ENCODE data around the gene PACSIN2. TPM values are rescaled to one million over a fixed set of nuclear protein-coding genes. Genes with fewer than 3 reads are reported as not detected.
"Not testable (repeated sequence)": the region's sequence is repeated elsewhere in the genome, so short reads cannot be mapped to it uniquely, and the experiment has no call there.

PACSIN2 gene
- total and polyA plus RNA-seq, 10 of the 15 experiments (the other 5 are each of a cell fraction or from before 2014, with no cell fraction given) = 0.93 to 78.7 (median 46.8) TPM

GRCh38 chr22:42918500-42918899 is 96.4 kb downstream of the PACSIN2 start:
- in situ Hi-C loops (cut with MboI) = no loop called here
- peaks cover 69% of the 10 kb centered on the region for H3K79me2 ChIP-seq (ENCODE audit: control insufficient read depth, insufficient read depth, low read length)
- no peak overlapping the region for H3K4me3 ChIP-seq
- no peak for DNase-seq (ENCODE audit: low read depth, low spot score)
- intact Hi-C loops (cut with micrococcal nuclease; ENCODE audit: unreplicated experiment) = no loop called here
- ChIA-PET CTCF (interaction anchor here (1.2 to 2.7 kb wide), 6 partner anchors 9 to 51 kb away, joined by 4 to 12 read pairs (median 4); no protein-coding TSS in a partner anchor), SMC1A (ENCODE audit: uncharacterized antibody, unreplicated experiment) (interaction anchor here (0.8 to 4.0 kb wide), 12 partner anchors 10 to 115 kb away, joined by 3 to 19 read pairs (median 5); no protein-coding TSS in a partner anchor), POLR2A (interaction anchor here (2.5 kb wide), 1 partner anchor 10 kb away, joined by 10 read pairs; no protein-coding TSS in a partner anchor), RAD21 (ENCODE audit: unreplicated experiment) (interaction anchor here (0.8 to 2.3 kb wide), 7 partner anchors 12 to 115 kb away, joined by 3 to 14 read pairs (median 3); no protein-coding TSS in a partner anchor)
- H3K36me3 ChIP-seq (ENCODE audit: control insufficient read depth in 2 of 2, insufficient read depth in 2 of 2, low read length in 1 of 2) = no peaks in the 10 kb centered on the region; a peak in 2 of 4 replicates
- no TSS peak for BruUV-seq (replicated peaks)
- no peaks in the 10 kb centered on the region; the same call in 1 of the 2 replicates for H3K4me1 ChIP-seq (ENCODE audit: control insufficient read depth, insufficient read depth, low read length)
- no peaks in the 10 kb centered on the region for H4K20me1 ChIP-seq (ENCODE audit: control insufficient read depth, insufficient read depth)
- H2AFZ ChIP-seq (ENCODE audit: control insufficient read depth, low read depth, low read length) = no peak overlapping the region
- no peak for ATAC-seq
- H3K27me3 ChIP-seq (replicated peaks in 1 of 2; ENCODE audit: control insufficient read depth in 2 of 2, insufficient read depth in 2 of 2, low read length in 1 of 2) = no peaks in the 10 kb centered on the region
- no peak overlapping the region for H3K27ac ChIP-seq (ENCODE audit: control insufficient read depth, insufficient read depth)
- no peak overlapping the region for H3K4me2 ChIP-seq (ENCODE audit: control insufficient read depth, insufficient read depth)
- no peak for FAIRE-seq
- 98% methylated on average over 4 of the region's 4 CpGs for WGBS (ENCODE audit: insufficient coverage, insufficient replicate concordance, low lambda C conversion rate, missing lambda C conversion rate)
- H3K9ac ChIP-seq (ENCODE audit: control insufficient read depth, insufficient read depth, low read length) = no peak overlapping the region
- TF ChIP-seq NFIC (IDR thresholded peaks at IDR 0.05; ENCODE audit: low read depth, low read length) = no peak
- no peak for TF ChIP-seq FOXM1 (IDR thresholded peaks at IDR 0.05; ENCODE audit: low read depth, low read length)
- H3K9me3 ChIP-seq (replicated peaks; ENCODE audit: control insufficient read depth, insufficient read depth, low read length) = no peaks in the 10 kb centered on the region

GRCh38 chr22:42917358-42917757 is 97.6 kb downstream of the PACSIN2 start:
- H3K36me3 ChIP-seq (ENCODE audit: control insufficient read depth in 2 of 2, insufficient read depth in 2 of 2, low read length in 1 of 2); intact Hi-C loops (cut with micrococcal nuclease; ENCODE audit: unreplicated experiment); H3K27me3 ChIP-seq (replicated peaks in 1 of 2; ENCODE audit: control insufficient read depth in 2 of 2, insufficient read depth in 2 of 2, low read length in 1 of 2); POLR2A ChIA-PET; H4K20me1 ChIP-seq (ENCODE audit: control insufficient read depth, insufficient read depth); H3K9me3 ChIP-seq (replicated peaks; ENCODE audit: control insufficient read depth, insufficient read depth, low read length); BruUV-seq (replicated peaks); H3K4me1 ChIP-seq (ENCODE audit: control insufficient read depth, insufficient read depth, low read length); FAIRE-seq; H3K27ac ChIP-seq (ENCODE audit: control insufficient read depth, insufficient read depth); ATAC-seq; H3K9ac ChIP-seq (ENCODE audit: control insufficient read depth, insufficient read depth, low read length); H3K4me3 ChIP-seq; H3K4me2 ChIP-seq (ENCODE audit: control insufficient read depth, insufficient read depth); in situ Hi-C loops (cut with MboI); DNase-seq (ENCODE audit: low read depth, low spot score); H2AFZ ChIP-seq (ENCODE audit: control insufficient read depth, low read depth, low read length): not testable (repeated sequence)
- ChIA-PET SMC1A (ENCODE audit: uncharacterized antibody, unreplicated experiment) (interaction anchor here (1.3 to 2.7 kb wide), 4 partner anchors 11 to 50 kb away, joined by 3 to 16 read pairs (median 8); no protein-coding TSS in a partner anchor), CTCF (interaction anchor here (1.2 to 1.6 kb wide), 2 partner anchors 49 to 50 kb away, joined by 4 to 5 read pairs; no protein-coding TSS in a partner anchor), RAD21 (ENCODE audit: unreplicated experiment) (interaction anchor here (0.8 kb wide), 1 partner anchor 116 kb away, joined by 3 read pairs; no protein-coding TSS in a partner anchor)
- peaks cover 66% of the 10 kb centered on the region for H3K79me2 ChIP-seq (ENCODE audit: control insufficient read depth, insufficient read depth, low read length)
- 96% methylated on average over 6 of the region's 6 CpGs for WGBS (ENCODE audit: insufficient coverage, insufficient replicate concordance, low lambda C conversion rate, missing lambda C conversion rate)

Data from GM12878 (cell line).